ENCODE results near the gene GSTM4. TPM values are rescaled to one million over a fixed set of nuclear protein-coding genes. Genes with fewer than 3 reads are reported as not detected.

The GSTM4 gene
- total RNA-seq, 1 experiment from 2014 or later: 5.8 TPM

GRCh38 chr1:109649491-109649914 lies 6.4 kb upstream of the GSTM4 start:
- Mint-ChIP-seq H3K4me1 (ENCODE audit: insufficient read depth, unreplicated experiment) (no peaks in the 10 kb centered on the region), H3K36me3 (ENCODE audit: insufficient read depth, unreplicated experiment) (peaks cover 6% of the 10 kb centered on the region), H3K27me3 (ENCODE audit: insufficient read depth, unreplicated experiment) (peaks cover 28% of the 10 kb centered on the region), H3K4me3 (ENCODE audit: unreplicated experiment) (no peak overlapping the region), H3K27ac (ENCODE audit: low read depth, unreplicated experiment) (no peak overlapping the region), H3K9me3 (ENCODE audit: unreplicated experiment) (no peaks in the 10 kb centered on the region)
- intact Hi-C loops (cut with micrococcal nuclease): no loop called here
- TF ChIP-seq CTCF (IDR thresholded peaks at IDR 0.05; ENCODE audit: unreplicated experiment): no peak
- DNase-seq (ENCODE audit: unreplicated experiment): no peak
- BruUV-seq (replicated peaks): no TSS peak
- CTCF ChIA-PET: interaction anchor here (0.6 to 7.5 kb wide), 7 partner anchors 9 to 332 kb away, joined by 3 to 75 read pairs (median 5); no protein-coding TSS in a partner anchor
- POLR2A ChIA-PET: interaction anchor here (1.4 to 1.6 kb wide), 2 partner anchors 101 to 103 kb away, joined by 4 read pairs; partner anchors contain the start of gene GNAI3

DNA sequence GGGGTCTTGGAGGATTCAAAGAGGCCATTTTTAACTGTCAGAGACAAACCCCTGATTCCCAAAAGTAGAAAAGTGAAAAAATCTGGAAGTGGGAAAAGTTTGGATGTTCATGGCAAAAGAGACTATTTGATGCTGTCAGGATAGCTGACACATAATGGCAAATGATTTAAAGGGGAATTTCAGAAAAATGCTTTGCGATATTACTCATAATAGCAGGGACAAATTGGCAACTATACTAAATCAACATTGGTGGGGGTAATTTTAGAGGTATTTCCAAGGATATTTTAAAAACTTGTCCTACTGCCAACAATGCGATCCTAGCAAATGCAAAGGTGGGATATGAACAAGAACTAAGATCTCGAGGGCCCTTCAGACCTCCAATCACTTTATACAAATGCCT lies 5.3 kb upstream of the GSTM4 start:
- BruUV-seq (replicated peaks): no TSS peak
- H3K4me1 Mint-ChIP-seq (ENCODE audit: insufficient read depth, unreplicated experiment): no peaks in the 10 kb centered on the region
- POLR2A ChIA-PET: interaction anchor here (0.6 to 1.6 kb wide), 5 partner anchors 102 to 329 kb away, joined by 3 to 5 read pairs (median 4); partner anchors contain the start of gene GNAI3
- peak; percentile 29 for DNase-seq (ENCODE audit: unreplicated experiment)
- no peak for TF ChIP-seq CTCF (IDR thresholded peaks at IDR 0.05; ENCODE audit: unreplicated experiment)
- peaks cover 6% of the 10 kb centered on the region for H3K36me3 Mint-ChIP-seq (ENCODE audit: insufficient read depth, unreplicated experiment)
- no peak overlapping the region for H3K4me3 Mint-ChIP-seq (ENCODE audit: unreplicated experiment)
- no peak overlapping the region for H3K27ac Mint-ChIP-seq (ENCODE audit: low read depth, unreplicated experiment)
- H3K9me3 Mint-ChIP-seq (ENCODE audit: unreplicated experiment): no peaks in the 10 kb centered on the region
- CTCF ChIA-PET: interaction anchor here (0.6 to 7.5 kb wide), 8 partner anchors 10 to 333 kb away, joined by 3 to 75 read pairs (median 8); partner anchors contain the start of genes AHCYL1 and GNAI3
- intact Hi-C loops (cut with micrococcal nuclease): no loop called here
- H3K27me3 Mint-ChIP-seq (ENCODE audit: insufficient read depth, unreplicated experiment): peaks cover 35% of the 10 kb centered on the region

- Mint-ChIP-seq H3K36me3 (ENCODE audit: insufficient read depth, unreplicated experiment) (peaks cover 6% of the 10 kb centered on the region), H3K4me1 (ENCODE audit: insufficient read depth, unreplicated experiment) (no peaks in the 10 kb centered on the region), H3K27me3 (ENCODE audit: insufficient read depth, unreplicated experiment) (peaks cover 35% of the 10 kb centered on the region), H3K4me3 (ENCODE audit: unreplicated experiment) (no peak overlapping the region), H3K27ac (ENCODE audit: low read depth, unreplicated experiment) (no peak overlapping the region), H3K9me3 (ENCODE audit: unreplicated experiment) (no peaks in the 10 kb centered on the region)
- no peak for TF ChIP-seq CTCF (IDR thresholded peaks at IDR 0.05; ENCODE audit: unreplicated experiment)
- intact Hi-C loops (cut with micrococcal nuclease): no loop called here
- BruUV-seq (replicated peaks): no TSS peak
- DNase-seq (ENCODE audit: unreplicated experiment): no peak
- POLR2A ChIA-PET: interaction anchor here (0.5 to 1.7 kb wide), 4 partner anchors 104 to 627 kb away, joined by 3 to 5 read pairs (median 3); partner anchors contain the start of gene GNAI3
- CTCF ChIA-PET: interaction anchor here (0.6 to 7.5 kb wide), 9 partner anchors 9 to 331 kb away, joined by 3 to 75 read pairs (median 4); partner anchors contain the start of gene AHCYL1
Observed at GRCh38 chr1:109652402-109652801, 3.5 kb upstream of the GSTM4 start.

GRCh38 chr1:109653306-109653705 lies 2.6 kb upstream of the GSTM4 start:
- POLR2A ChIA-PET: interaction anchor here (0.7 to 1.7 kb wide), 2 partner anchors 59 to 105 kb away, joined by 3 to 5 read pairs; partner anchors contain the start of genes GNAI3 and GSTM5
- Mint-ChIP-seq H3K36me3 (ENCODE audit: insufficient read depth, unreplicated experiment) (peaks cover 6% of the 10 kb centered on the region), H3K4me3 (ENCODE audit: unreplicated experiment) (no peak overlapping the region), H3K4me1 (ENCODE audit: insufficient read depth, unreplicated experiment) (no peaks in the 10 kb centered on the region), H3K27ac (ENCODE audit: low read depth, unreplicated experiment) (no peak overlapping the region), H3K27me3 (ENCODE audit: insufficient read depth, unreplicated experiment) (peaks cover 35% of the 10 kb centered on the region), H3K9me3 (ENCODE audit: unreplicated experiment) (no peaks in the 10 kb centered on the region)
- no peak for DNase-seq (ENCODE audit: unreplicated experiment)
- CTCF ChIA-PET: interaction anchor here (0.7 to 7.5 kb wide), 5 partner anchors 13 to 1112 kb away, joined by 3 to 75 read pairs (median 17); partner anchors contain the start of gene AHCYL1
- no peak for TF ChIP-seq CTCF (IDR thresholded peaks at IDR 0.05; ENCODE audit: unreplicated experiment)
- intact Hi-C loops (cut with micrococcal nuclease): no loop called here
- no TSS peak for BruUV-seq (replicated peaks)

Measured in MCF 10A (cell line).